NOMO-1 (cell line): ENCODE data around the gene ACOT2.
A peak's percentile ranks its signal among the peaks of the same experiment; 100 is the strongest.
"Not testable (repeated sequence)": the region's sequence is repeated elsewhere in the genome, so short reads cannot be mapped to it uniquely, and the experiment has no call there.

Source experiments
- DNase-seq, 2 experiments: peaks; one replicate each; lab custom pipeline; 2025; ENCODE audit not compliant: unreplicated experiment in 2 of 2; lab: John Stamatoyannopoulos, UW

Gene ACOT2, protein sequence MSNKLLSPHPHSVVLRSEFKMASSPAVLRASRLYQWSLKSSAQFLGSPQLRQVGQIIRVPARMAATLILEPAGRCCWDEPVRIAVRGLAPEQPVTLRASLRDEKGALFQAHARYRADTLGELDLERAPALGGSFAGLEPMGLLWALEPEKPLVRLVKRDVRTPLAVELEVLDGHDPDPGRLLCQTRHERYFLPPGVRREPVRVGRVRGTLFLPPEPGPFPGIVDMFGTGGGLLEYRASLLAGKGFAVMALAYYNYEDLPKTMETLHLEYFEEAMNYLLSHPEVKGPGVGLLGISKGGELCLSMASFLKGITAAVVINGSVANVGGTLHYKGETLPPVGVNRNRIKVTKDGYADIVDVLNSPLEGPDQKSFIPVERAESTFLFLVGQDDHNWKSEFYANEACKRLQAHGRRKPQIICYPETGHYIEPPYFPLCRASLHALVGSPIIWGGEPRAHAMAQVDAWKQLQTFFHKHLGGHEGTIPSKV

GRCh38 chr14:73569185-73569958 lies at the start of gene ACOT2:
TSS of gene ACOT2 (plus strand) at chr14:73569213. CDS start at chr14:73569241, 28 bp downstream.
- DNase-seq, result peak; percentile 85 to 87

GRCh38 chr14:73521229-73521628 lies 47.8 kb upstream of the ACOT2 start:
- DNase-seq, result no peak

DNA sequence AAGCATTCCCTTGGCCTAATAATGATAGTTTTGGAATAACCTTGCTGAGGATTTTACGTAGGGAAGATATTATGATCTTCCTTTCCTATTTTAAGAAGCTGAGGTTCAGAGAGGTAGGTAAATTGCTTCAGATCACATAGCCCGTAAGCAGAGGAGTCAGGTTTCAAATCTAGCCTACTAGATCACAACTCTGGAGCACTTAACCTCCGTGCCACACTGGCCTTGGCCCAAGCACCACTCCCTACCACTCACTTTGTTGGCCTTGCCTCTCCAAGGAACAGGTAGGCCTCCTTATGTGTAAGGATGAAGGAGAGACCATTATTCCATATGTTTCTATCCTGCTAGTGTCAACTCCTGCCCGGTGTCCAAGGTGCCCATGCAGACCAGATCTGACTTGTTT lies 44.5 kb upstream of the ACOT2 start:
- DNase-seq, result no peak

DNA sequence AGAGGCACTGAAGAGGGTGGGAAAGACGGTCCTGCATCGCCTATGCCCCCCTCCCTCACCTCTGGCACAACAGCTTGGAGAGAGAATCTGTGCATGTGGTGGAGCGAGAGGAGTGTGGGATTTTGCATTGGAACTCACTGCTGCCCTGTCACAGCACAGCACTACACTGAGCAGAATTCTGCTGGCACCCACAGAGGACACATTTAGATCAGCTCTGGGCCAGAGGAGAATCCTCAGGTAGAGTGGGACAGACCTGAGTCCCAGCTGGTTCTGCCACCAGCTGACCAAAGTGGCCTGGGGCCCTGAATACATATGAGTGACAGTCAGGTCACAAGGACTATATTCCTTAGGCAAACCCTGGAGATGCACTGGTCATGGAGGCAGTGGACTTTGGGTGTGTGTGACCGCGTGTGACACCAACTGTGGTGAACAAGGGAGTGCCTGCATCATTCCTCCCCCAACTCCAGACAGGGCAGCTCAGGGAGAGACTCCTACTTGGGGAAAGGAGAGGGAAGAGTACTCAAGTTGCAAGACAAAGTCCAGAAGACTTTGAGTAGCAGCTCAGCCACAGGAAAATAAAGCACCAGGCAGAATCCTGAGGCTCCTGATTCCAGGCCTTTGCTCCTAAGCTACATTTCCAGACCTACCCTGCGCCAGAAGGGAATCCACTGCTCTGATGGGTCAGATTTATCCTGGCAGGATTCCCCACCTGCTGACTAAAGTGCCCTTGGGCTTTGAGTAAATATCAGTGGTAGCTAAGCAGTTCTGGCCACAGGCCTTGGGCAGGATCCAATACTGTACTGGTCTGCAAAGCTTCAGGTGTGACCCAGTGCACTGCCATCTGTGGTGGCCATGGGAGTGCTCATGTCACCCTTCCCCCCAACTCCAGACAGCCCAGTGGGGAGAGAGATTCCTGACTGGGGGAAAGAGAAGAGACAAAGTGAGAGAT lies 42.7 kb upstream of the ACOT2 start:
- no peak for DNase-seq

DNA sequence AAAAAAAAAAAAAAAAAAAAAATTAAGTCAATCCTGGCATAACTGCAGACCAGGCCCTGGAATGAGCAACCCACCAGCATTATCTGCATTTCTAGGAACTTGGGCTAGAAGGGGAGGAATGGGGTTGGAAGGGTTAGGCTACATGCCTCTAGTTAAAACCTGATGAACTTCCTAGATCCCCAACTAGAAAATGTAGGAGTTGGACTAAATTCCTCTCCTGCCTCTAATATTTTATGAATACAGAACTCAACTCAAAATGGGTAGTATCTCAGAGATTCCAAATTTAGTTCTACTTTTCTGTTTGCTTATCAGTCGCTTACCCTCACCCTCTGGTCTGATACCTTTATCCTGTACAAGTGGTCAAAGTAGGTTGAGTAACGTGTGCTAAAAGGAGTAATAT lies 39.7 kb upstream of the ACOT2 start:
- DNase-seq, result not testable (repeated sequence)

DNA sequence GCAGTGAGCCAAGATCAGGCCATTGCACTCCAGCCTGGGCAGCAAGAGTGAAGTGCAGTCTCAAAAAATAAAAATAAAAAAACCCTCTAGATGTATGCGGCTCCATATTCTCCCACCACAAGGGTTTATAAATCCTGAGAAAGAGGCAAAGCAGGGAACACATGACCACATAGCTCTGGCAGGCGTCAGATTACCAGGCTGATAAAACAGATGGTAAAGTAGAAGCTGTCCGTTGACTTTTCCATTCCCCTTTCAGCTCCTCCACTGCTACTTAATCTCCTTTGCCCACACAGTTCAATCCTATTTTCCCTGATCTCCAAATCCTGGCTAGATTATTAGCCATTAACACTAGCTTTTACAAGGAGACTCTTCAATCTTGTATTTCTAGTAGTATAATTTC lies 37.0 kb upstream of the ACOT2 start:
- DNase-seq, result not testable (repeated sequence)

- not testable (repeated sequence) for DNase-seq
Observed at GRCh38 chr14:73537244-73538045, 31.6 kb upstream of the ACOT2 start.

DNA sequence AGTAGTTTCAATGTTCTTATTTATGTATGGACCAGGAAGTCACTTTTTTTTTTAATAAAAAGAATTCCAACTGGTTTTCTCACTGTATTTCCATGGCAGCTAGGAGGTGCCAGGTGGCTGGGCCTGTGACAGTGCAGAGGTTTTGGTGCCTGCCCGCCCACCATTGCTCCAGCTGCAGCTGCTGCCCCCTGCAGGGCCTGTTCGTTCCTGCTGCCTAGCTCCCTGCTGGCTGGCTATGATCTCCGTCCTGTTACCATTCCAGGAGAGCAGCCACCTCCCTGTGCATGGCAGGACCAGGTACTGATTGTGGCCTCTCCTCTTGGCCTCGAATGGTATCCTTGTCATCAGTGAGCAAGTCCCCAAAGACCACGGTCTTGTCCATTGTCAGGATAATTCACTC lies 30.0 kb upstream of the ACOT2 start:
- peak in 1 of 2 experiments; percentile 4 for DNase-seq

- DNase-seq, result not testable (repeated sequence)
Observed at GRCh38 chr14:73542961-73543360, 26.1 kb upstream of the ACOT2 start.

DNA sequence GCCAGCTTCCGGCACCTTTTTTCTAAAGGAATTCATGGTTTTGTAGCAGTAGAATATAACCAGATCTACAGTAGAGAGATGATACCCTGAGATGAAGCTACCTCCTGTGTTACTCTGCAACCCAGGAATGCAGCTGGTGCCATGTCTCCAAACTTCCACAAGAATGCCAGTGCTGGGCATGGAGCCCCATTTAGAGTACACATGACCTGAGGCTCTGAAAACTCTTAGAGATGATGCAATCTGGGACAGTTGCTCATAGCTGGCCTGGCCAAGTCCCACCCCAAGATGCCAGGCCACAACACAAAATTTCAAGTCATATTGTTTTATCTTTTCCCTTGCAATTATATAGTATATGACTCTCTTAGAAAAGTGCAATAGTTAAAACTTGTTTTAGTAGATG lies 23.7 kb upstream of the ACOT2 start:
- not testable (repeated sequence) for DNase-seq

DNA sequence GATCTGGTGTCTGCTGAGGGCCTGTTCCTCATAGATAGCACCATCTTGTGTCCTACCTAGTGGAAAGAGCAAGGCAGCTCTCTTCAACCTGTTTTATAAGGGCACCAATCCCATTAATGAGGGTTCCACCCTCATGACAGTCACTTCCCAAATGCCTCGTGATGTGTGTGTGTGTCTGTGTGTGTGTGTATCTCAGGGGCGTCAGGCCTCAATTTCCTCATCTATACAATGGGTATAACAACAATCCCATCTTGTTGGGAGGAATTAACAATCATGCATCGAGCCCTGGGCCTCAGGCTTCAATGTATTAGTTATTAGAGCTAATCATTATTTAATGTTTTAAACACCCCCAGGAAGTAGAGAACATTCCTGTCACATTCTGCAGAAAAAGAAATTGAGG lies 19.9 kb upstream of the ACOT2 start:
- not testable (repeated sequence) for DNase-seq

DNA sequence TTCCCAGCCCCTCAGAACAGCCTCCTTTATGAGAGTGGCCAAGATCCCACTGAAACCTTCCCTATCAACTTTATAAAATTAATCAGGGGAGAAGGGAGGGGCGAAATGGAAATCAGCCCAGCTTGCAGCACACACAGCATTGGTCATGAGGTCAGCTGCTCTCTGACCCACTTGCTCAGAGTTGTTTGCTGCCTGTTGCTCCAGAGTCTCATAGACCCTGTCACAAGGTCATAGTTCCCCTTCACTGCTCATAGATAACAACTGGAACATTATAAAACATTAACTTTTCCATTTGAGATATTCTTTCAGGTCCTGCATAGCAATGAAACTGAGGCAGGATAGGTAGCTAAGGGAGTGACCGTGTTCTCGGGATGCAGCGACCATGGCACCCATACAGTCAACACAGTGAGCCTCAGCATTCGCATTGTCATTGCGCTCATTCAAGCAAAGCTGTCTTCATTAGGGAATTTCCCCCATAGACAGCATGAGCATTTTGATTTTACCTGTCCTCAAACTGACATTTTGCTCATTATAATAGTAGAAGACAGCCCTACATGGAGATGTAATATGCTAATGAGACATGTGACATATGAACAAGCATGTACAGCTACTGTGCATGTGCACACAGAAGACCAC lies 19.0 kb upstream of the ACOT2 start:
- not testable (repeated sequence) for DNase-seq

DNA sequence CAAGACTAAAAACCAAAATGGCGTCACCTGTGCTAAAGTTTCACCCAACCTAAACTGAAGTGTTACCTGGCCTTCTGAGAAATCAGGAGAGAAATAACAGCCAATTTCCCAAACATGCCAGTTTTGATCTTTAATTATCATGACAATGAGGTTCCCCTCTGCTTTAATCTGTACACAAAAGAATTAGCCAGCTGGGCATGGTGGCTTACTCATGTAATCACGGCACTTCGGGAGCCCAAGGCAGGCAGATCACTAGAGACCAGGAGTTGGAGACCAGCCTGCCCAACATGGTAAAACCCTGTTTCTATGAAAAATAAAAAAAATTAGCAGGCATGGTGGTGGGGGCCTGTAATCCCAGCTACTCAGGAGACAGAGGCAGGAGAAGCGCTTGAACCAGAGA lies 15.2 kb upstream of the ACOT2 start:
- DNase-seq, result no peak

DNA sequence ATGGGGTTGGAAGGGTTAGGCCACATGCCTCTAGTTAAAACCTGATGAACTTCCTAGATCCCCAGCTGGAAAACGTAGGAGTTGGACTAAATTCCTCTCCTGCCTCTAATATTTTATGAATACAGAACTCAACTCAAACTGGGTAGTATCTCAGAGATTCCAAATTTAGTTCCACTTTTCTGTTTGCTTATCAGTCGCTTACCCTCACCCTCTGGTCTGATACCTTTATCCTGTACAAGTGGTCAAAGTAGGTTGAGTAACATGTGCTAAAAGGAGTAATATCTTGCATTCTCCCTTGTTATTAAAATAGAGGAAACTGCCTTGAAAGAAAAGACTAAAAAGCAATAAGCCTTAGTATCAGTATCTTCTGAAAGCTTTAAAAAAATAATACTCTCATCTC lies 11.8 kb upstream of the ACOT2 start:
- not testable (repeated sequence) for DNase-seq

- not testable (repeated sequence) for DNase-seq
Observed at GRCh38 chr14:73558238-73558637, 10.8 kb upstream of the ACOT2 start.

- not testable (repeated sequence) for DNase-seq
Observed at GRCh38 chr14:73562256-73562655, 6.8 kb upstream of the ACOT2 start.

DNA sequence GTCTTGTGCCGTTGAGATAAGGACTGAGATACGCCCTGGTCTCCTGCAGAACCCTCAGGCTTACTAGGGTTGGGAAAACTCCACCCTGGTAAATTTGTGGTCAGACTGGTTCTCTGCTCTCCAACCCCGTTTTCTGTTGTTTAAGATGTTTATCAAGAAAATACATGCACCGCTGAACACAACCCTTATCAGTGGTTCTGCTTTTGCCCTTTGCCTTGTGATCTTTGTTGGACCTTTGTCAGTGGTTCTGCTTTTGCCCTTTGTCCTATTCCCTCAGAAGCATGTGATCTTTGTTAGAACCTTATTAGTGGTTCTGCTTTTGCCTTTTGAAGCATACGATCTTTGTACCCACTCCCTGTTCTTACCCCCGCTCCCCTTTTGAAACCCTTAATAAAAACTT lies 6.3 kb upstream of the ACOT2 start:
- not testable (repeated sequence) for DNase-seq

GRCh38 chr14:73566431-73566830 lies 2.6 kb upstream of the ACOT2 start:
- DNase-seq, result not testable (repeated sequence)

- not testable (repeated sequence) for DNase-seq
Observed at GRCh38 chr14:73566935-73567334, 2.1 kb upstream of the ACOT2 start.
